Stimulated activated CD4-positive, alpha-beta T cell treated with anti-CD3 and anti-CD28 coated beads, TNF-alpha, amount 100 ng/mL, for 48 hours (primary cell): ENCODE measurements around the gene MAP9.
A peak's percentile ranks its signal among the peaks of the same experiment; 100 is the strongest.
"Not testable (repeated sequence)": the region's sequence is repeated elsewhere in the genome, so short reads cannot be mapped to it uniquely, and the experiment has no call there.

Experiments
- DNase-seq, 3 donors: peaks; one replicate each; pipeline ENCODE4 v3.0.0-alpha.2; 2020; ENCODE audit warnings: low read depth in 3 of 3

The MAP9 gene

DNA sequence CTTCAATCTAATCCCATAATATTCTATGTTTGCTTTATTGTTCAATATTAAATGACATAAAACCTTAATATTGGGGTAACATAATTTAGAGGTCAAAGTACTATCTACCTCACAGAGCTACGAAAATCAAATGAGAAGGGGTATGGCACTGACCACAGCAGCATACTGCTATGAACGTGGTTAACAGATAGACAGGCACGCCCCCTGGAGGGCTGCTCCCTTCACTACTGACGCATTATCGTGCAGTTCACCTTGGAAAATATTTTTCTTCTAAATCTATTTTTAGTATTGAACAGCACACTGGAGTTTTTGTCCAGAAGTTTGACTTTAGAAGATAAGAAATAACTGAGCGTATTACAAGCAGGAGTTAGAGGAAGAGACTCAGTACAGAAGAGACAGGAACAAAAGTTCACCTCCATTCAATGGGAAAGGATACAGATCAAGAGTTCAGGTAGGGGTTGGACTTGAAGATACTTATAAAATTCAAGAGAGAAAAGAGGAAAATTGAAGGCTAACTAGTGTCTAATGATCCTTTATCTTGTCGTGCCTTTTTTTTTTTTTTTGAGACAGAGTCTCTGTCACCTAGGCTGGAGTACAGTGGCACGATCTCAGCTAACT is 22.7 kb downstream of the MAP9 start:
- peak in 2 of 3 donors; percentile 18 to 20 for DNase-seq

- DNase-seq = no peak
These were observed 34.6 kb downstream of the MAP9 start for GRCh38 chr4:155342142-155342541.

GRCh38 chr4:155339999-155340398 is 36.8 kb downstream of the MAP9 start:
- no peak for DNase-seq

- no peak for DNase-seq
These were observed 37.2 kb downstream of the MAP9 start for GRCh38 chr4:155339588-155339987.

DNA sequence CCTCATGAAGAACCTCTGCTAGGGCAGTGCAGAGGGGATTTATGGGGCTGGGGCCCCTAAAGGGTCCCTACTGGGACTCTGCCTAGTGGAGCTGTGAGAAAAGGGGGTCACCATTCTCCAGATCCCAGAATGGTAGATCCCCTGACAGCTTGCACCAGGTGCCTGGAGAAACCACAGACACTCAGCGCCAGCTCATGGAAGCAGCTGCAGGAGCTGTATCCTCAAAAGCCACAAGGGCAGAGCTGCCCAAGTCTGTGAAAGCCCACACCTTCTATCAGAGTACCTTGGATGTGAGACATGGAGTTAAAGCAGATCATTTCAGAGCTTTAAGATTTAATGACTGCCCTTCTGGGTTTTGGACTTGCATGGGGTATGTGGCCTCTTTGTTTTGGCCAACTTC is 38.6 kb downstream of the MAP9 start:
- DNase-seq = no peak

GRCh38 chr4:155336242-155336641 is 40.5 kb downstream of the MAP9 start:
- no peak for DNase-seq

- no peak for DNase-seq
These were observed 45.3 kb downstream of the MAP9 start for GRCh38 chr4:155331478-155331877.

- DNase-seq = no peak
These were observed 54.0 kb downstream of the MAP9 start for GRCh38 chr4:155322782-155323181.

- DNase-seq = no peak
These were observed 55.8 kb downstream of the MAP9 start for GRCh38 chr4:155321006-155321405.

DNA sequence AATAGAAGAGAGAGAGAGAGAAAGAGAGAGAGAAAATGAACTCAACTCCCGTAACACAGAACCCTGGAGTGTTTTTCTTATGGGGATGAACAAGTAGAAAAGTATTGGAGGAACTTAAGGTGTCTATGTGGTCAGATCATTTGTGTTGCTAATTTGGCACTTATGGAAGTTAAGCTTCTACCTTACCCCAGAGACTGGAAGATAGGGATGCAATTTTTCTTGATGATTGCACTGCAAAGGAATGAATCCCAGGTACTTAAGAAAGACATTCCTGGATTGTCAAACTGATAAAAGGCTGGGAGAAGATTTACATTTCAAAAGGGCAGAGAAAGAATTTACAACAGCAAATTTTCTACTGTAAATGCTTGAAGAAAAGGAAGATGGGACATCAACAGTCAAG is 57.2 kb downstream of the MAP9 start:
- DNase-seq = no peak

- not testable (repeated sequence) for DNase-seq
These were observed 64.7 kb downstream of the MAP9 start for GRCh38 chr4:155312027-155312426.

DNA sequence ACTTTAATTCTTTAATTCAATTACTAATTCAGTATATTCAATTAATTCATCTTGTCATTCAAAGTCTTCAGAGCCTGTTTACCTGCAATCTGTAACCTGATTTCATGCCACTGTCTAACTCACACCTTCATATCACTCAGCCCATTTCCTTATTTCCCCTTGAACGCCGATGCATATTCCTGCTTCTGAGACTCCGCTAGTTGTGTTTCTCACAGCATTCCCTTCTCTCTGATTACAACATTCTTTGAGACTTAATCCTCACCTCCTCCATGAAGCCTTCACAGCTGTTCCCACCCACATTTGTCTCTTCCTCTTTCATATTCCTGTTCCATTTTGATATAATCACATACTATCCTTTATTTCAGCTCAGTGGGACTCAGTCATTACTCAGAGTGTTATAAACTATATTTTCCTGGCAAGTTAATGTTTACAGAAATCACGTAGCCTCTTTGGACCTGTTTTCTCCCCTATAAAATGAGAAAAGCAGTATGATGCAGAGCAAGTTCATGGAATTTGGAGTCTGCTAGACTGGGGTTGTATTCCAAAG is 69.0 kb downstream of the MAP9 start:
- no peak for DNase-seq

DNA sequence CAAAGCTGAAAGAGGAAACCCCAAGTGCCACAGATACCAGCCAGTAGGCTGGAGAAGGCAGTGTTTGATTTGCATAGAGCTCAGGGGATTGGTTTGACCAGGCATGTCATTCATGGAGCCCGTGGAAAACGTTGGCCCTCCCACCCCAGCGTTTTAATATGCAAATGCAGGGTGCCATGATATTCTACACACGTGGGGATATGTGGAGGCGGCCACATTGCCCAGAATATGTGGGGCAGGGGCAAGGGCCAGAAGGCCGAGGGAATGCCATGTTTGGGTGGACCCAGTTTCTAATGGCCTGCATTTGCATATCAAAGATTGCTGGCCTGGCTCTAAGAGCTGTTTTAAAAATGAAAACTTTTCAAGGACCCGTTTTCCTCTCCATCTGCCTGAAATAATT is 71.1 kb downstream of the MAP9 start:
- DNase-seq = no peak

DNA sequence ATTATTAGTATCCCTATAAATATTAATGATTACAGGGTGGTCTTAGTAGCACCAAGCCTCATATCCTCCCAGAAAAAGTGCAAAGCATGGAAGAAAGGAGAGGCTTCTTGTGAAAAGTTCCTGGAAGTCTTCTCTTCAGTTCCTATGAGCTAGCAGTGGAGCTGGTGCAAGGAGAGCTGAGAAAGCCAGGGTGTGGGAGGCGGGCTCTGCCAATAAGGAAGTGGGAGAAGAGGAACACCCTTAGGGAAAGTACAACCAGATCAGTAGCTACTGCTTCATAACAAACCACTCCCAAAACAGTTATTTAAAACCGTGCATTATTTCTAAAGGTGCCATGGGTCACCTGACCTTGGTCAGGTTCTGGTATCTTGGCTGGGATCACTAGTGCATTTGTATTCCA is 72.4 kb downstream of the MAP9 start:
- no peak for DNase-seq

DNA sequence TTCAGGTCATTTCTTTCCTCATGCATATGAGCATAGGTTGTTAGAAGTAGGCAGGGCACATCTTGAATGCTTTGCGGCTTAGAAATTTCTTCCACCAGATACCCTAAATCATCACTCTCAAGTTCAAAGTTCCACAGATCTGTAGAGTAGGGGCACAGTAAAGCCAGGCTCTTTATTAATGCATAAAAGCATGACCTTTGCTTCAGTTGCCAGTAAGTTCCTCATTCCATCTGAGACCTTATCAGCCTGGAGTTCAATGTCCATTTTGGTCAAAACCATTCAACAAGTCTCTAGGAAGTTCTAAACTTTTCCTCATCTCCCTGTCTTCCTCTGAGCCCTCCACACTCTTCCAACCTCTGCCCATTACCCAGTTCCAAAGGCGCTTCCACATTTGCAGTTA is 77.7 kb downstream of the MAP9 start:
- no peak for DNase-seq
